ENCODE data around the gene SLC37A1.

The SLC37A1 gene

DNA sequence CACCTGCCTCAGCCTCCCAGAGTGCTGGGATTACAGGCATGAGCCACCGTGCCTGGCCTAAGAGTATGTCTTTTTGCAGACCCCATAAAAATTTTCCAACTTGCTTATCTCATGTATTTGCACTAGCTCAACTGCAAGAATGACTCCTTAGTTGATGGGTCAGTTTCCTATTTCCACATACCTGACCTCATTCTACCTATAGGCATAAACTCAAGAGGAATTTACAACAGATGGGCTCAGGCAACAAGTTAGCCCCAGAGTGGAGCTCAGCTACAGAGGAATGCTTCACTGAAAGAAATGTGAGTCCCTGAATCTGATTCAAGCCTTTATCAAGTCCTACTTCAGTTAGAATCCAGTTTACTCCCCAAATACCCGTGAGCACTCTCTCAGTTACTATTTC lies 5.3 kb upstream of the SLC37A1 start:
- Histone ChIP-seq H3K27ac (no peak overlapping the region), H3K9me3 (ENCODE audit: control insufficient read depth, low read length) (no peaks in the 10 kb centered on the region), H3K4me1 (no peaks in the 10 kb centered on the region), H3K36me3 (ENCODE audit: control insufficient read depth, insufficient read depth, low read length) (no peaks in the 10 kb centered on the region), H3K4me2 (ENCODE audit: low read length) (no peak overlapping the region), H2AFZ (no peak overlapping the region), H3K9ac (no peak overlapping the region), H3K79me2 (no peaks in the 10 kb centered on the region), H3K27me3 (ENCODE audit: control insufficient read depth, insufficient read depth, low read length) (no peaks in the 10 kb centered on the region), H3K4me3 (ENCODE audit: low read depth, low read length) (no peak overlapping the region)
- TF ChIP-seq, protein P1, sequence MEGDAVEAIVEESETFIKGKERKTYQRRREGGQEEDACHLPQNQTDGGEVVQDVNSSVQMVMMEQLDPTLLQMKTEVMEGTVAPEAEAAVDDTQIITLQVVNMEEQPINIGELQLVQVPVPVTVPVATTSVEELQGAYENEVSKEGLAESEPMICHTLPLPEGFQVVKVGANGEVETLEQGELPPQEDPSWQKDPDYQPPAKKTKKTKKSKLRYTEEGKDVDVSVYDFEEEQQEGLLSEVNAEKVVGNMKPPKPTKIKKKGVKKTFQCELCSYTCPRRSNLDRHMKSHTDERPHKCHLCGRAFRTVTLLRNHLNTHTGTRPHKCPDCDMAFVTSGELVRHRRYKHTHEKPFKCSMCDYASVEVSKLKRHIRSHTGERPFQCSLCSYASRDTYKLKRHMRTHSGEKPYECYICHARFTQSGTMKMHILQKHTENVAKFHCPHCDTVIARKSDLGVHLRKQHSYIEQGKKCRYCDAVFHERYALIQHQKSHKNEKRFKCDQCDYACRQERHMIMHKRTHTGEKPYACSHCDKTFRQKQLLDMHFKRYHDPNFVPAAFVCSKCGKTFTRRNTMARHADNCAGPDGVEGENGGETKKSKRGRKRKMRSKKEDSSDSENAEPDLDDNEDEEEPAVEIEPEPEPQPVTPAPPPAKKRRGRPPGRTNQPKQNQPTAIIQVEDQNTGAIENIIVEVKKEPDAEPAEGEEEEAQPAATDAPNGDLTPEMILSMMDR (IDR thresholded peaks at IDR 0.05), result no peak

DNA sequence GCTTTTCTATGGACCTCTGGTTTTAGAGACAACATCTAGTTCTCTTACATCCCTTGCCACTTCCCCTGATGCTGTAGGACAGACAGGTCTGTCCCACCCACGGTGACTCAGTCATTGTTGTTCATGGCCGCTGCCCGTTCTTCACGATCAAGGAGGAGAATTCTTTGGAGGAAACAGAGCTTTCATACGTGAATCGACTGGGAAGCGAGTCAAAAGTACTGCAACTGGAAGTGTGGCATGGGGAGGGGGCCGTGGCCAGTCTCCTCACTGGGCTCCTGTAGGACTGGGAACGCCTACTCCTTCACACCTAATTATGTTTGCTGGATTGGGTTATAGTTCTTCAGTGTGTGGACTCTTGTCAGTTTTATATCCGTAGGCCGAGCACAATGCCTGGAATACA lies 4.4 kb upstream of the SLC37A1 start:
- H3K4me3 ChIP-seq (ENCODE audit: low read depth, low read length), result no peak overlapping the region

DNA sequence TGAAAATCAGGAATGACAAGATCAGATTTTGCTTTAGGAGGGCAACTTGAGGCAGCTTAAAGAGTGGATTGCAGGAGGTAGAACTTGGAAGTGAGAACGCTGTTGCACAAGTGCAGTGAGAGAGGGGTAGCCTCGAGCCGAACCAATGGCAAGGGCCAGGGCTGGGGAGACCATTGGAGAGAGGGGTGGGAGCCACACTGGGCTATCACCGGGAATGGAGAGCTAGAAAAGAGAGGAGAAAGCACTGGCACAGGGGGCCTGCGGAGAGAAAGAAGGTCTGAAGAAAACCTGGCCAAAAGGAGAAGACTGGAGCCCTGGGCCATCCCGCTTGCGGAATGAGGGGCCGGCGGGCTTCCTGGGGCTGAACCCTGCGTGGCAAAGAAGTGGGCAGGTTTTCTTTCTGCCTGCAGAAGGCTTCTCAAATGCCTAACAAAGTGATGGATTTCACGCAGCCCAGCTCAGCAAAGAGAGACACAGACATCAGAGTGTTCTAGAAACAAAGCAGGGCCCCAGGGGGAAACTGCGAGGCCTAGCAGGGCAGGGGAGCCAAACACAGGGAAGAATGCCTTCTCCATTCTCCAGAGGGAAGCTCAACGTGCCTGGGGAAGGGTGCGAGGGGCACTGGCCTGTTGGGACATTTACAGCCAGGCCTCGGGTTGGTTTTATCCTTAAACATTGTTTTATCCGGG lies 1.2 kb upstream of the SLC37A1 start:
- H3K4me3 ChIP-seq (ENCODE audit: low read depth, low read length), result no peak overlapping the region
- H3K9me3 ChIP-seq (ENCODE audit: control insufficient read depth, low read length), result no peaks in the 10 kb centered on the region
- H2AFZ ChIP-seq, result peak overlapping the region; percentile 90
- no peaks in the 10 kb centered on the region for H3K4me1 ChIP-seq
- H3K27me3 ChIP-seq (ENCODE audit: control insufficient read depth, insufficient read depth, low read length), result no peaks in the 10 kb centered on the region
- no peak overlapping the region for H3K4me2 ChIP-seq (ENCODE audit: low read length)
- TF ChIP-seq, protein P1 (IDR thresholded peaks at IDR 0.05), result no peak
- no peak overlapping the region for H3K9ac ChIP-seq
- H3K79me2 ChIP-seq, result peaks cover 3% of the 10 kb centered on the region
- no peaks in the 10 kb centered on the region for H3K36me3 ChIP-seq (ENCODE audit: control insufficient read depth, insufficient read depth, low read length)
- no peak overlapping the region for H3K27ac ChIP-seq

More for the DNA sequence above, 4.4 kb upstream of the SLC37A1 start:
- Histone ChIP-seq H3K27ac (no peak overlapping the region), H3K36me3 (ENCODE audit: control insufficient read depth, insufficient read depth, low read length) (no peaks in the 10 kb centered on the region), H3K4me2 (ENCODE audit: low read length) (no peak overlapping the region), H3K9me3 (ENCODE audit: control insufficient read depth, low read length) (no peaks in the 10 kb centered on the region), H3K79me2 (no peaks in the 10 kb centered on the region), H3K9ac (no peak overlapping the region), H3K27me3 (ENCODE audit: control insufficient read depth, insufficient read depth, low read length) (no peaks in the 10 kb centered on the region), H2AFZ (no peak overlapping the region), H3K4me1 (no peaks in the 10 kb centered on the region)
- TF ChIP-seq, protein P1 (IDR thresholded peaks at IDR 0.05), result no peak

GRCh38 chr21:42513985-42514882 lies 582 bp downstream of the SLC37A1 start:
- Histone ChIP-seq H3K4me3 (ENCODE audit: low read depth, low read length) (peak overlapping the region; percentile 70), H3K9me3 (ENCODE audit: control insufficient read depth, low read length) (no peaks in the 10 kb centered on the region), H3K4me1 (no peaks in the 10 kb centered on the region), H3K27me3 (ENCODE audit: control insufficient read depth, insufficient read depth, low read length) (no peaks in the 10 kb centered on the region), H2AFZ (peak overlapping the region; percentile 81), H3K9ac (no peak overlapping the region), H3K4me2 (ENCODE audit: low read length) (peak overlapping the region; percentile 92), H3K36me3 (ENCODE audit: control insufficient read depth, insufficient read depth, low read length) (no peaks in the 10 kb centered on the region), H3K79me2 (peaks cover 3% of the 10 kb centered on the region), H3K27ac (peak overlapping the region; percentile 45)
- TF ChIP-seq, protein P1 (IDR thresholded peaks at IDR 0.05), result no peak
